Raji (cell line): ENCODE data around the gene FER.

ENCODE experiments used
- POLR2A ChIP-seq: IDR thresholded peaks from 2 replicates; pipeline ENCODE4 v1.6.1; 2011; ENCODE audit warnings: low read depth, low read length, control low read depth; ENCODE audit not compliant: insufficient read depth

The FER gene

GRCh38 chr5:108735790-108736189 is 11.9 kb upstream of the FER start:
- TF ChIP-seq POLR2A, result no peak

- TF ChIP-seq POLR2A, result no peak
These were observed 10.8 kb upstream of the FER start for GRCh38 chr5:108736855-108737254.

GRCh38 chr5:108739376-108739775 is 8.3 kb upstream of the FER start:
- TF ChIP-seq POLR2A, result no peak

- TF ChIP-seq POLR2A, result no peak
These were observed 7.8 kb upstream of the FER start for GRCh38 chr5:108739906-108740305.

- no peak for TF ChIP-seq POLR2A
These were observed 4.4 kb upstream of the FER start for GRCh38 chr5:108743319-108743718.

GRCh38 chr5:108743846-108744245 is 3.9 kb upstream of the FER start:
- no peak for TF ChIP-seq POLR2A

GRCh38 chr5:108747111-108747773 is 455 bp upstream of the FER start:
- no peak for TF ChIP-seq POLR2A

- TF ChIP-seq POLR2A, result no peak
These were observed 867 bp downstream of the FER start for GRCh38 chr5:108748401-108749127.

GRCh38 chr5:108749128-108749861 is 1.6 kb downstream of the FER start:
- no peak for TF ChIP-seq POLR2A

- no peak for TF ChIP-seq POLR2A
These were observed 5.6 kb downstream of the FER start for GRCh38 chr5:108753331-108753730.

- no peak for TF ChIP-seq POLR2A
These were observed 6.2 kb downstream of the FER start for GRCh38 chr5:108753877-108754276.

- no peak for TF ChIP-seq POLR2A
These were observed 12.8 kb downstream of the FER start for GRCh38 chr5:108760512-108760911.

- TF ChIP-seq POLR2A, result no peak
These were observed 15.0 kb downstream of the FER start for GRCh38 chr5:108762660-108763059.

- no peak for TF ChIP-seq POLR2A
These were observed 15.7 kb downstream of the FER start for GRCh38 chr5:108763222-108763916.

- TF ChIP-seq POLR2A, result no peak
These were observed 17.9 kb downstream of the FER start for GRCh38 chr5:108765647-108766046.
